HG03571 (cell line): Measurements from ENCODE around the gene KAT2B.

ENCODE experiments used
- ATAC-seq: cut with Tn5 transposase; IDR thresholded peaks from one replicate; pipeline ENCODE4 v1.9.1; 2021; ENCODE audit not compliant: unreplicated experiment

Gene KAT2B

DNA sequence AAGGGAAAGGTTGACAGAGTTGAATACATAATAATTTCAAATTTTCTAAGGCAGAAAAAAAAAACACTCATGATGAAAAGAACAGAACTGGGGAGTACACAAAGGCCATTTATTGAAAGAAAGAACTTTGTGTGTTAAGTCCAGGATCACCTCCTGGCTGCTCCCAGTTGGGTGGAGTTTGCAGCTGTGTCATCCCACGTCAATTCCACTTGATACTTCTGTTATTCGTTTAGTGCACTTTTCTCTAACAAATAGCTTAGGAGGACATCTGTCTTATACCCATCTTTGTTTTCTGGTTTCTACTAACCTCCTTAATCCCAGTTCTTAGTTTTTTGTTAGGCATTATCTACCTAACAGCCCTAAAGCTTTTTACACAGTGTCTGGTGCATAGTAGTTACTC is 101.1 kb downstream of the KAT2B start:
- no peak for ATAC-seq

DNA sequence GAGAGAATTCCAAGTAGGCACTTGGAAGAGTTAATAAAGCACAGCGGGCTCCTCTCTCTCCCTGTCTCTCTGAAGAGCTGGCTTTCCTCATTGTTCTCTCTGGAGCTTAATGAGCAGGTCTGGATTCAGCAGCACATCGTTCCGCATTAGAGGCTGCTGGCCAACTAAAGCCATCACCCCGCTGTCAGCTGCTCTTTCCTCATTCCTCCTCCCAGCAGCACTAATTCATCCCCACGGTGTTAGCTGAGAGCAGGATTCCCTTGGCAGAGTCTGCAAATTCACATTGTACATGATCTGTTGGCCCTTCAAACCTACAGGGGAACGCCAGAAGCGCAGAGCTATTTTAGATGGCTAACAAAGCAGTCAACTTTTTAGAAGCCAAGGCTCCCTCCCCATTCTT is 101.6 kb downstream of the KAT2B start:
- ATAC-seq, result no peak

DNA sequence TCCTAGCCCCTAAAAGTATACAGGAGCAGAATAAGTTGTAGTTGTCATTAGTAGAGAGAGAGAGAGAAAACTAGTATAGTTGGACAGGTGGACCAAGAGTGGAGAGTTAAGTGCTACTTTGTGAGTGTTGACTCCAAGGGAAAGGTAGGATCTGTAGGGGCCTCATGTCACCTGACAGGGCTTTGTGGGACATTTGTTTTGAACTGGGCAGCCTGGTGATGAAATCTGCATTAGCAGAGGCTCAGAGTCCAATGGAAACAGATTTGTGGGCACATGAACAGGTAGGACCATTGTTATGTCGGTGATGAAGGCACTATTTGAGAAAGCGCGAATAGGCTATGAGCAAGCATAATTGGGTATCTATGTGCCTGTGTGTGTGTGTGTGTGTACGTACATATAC is 102.3 kb downstream of the KAT2B start:
- ATAC-seq, result no peak

DNA sequence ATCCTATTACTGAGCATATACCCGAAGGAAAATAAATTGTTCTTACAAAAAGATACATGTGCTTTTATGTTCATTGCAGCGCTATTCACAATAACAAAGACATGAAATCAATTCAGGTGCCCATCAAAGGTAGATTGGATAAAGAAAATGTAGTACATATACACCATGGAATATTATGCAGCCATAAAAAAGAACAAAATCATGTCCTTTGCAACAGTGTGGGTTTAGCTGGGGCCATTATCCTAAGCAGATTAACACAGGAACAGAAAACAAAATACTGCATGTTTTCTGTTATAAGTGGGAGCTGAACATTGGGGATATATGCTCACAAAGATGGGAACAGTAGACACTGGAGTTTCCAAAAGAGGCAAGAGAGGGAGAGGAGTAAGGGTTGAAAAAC is 103.3 kb downstream of the KAT2B start:
- ATAC-seq, result no peak

DNA sequence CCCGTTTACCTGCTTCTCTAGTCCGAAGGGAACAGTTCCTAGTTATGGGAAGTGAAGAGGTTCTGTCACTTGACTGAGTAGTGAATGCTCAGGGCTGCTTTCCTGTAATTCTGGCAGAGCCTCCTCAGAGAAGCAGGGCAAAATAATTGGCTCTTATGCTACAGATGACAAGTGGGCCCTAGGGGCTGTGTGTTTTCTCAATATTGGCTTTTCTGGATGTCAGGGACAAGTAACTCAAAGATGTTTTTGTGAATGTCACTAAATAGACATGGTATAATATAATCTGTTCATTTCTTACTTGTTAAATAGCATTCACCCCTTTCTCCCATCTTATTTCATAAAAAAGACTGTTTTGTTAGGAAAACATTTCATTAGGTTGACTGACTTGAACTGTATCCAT is 105.6 kb downstream of the KAT2B start:
- ATAC-seq, result no peak

DNA sequence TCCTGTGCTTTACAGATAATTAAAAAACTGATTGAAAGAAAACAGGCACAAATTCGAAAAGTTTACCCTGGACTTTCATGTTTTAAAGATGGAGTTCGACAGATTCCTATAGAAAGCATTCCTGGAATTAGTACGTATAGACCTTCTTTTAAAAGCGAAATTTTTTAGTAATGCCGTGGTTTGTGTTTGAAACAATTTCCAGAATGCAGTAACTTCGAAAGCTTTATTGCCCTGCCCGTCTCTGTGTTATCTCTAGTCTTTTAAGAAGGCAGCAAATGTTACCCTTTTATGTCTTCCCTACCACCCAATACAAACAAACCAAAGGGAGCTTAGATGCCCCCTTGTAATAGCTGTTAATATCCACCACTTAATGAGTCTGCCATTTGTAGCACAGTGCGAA is 106.1 kb downstream of the KAT2B start:
- ATAC-seq, result no peak

DNA sequence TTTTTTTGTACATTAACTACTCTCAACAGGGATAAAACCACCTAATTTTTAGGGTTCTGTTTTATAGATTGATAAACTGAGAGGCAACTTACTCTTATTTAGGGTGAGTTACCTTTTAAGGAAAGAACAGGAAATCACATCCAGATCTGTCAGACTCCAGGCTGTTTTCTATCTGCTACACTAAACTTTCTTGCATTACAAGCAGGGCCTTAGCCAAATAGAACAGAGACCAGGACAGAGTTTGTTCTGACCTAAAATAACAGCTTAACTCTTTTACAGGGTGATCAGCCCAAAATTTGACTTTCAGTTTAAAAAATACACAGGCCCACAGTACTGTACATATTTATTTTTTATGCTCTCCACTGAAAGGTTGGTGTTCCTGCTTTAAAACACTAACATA is 107.1 kb downstream of the KAT2B start:
- ATAC-seq, result no peak

DNA sequence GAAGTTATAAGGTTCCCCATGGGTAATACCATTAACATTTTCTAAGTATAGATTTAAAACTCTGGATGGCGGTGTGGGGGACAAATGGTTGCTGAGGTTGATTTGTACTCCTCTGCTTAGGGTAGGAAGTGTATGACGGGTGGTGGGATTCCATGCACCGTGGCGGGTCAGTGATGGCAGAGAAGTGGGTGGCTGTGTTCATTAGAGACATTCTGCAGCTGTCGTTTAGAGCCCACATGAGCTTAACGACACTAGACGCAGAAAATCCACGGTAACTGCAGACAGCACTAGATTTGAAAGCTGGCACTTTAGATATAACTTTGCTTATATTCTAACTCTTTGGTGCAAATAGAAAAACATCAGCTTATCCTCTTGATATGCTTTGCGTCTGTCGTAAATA is 108.2 kb downstream of the KAT2B start:
- no peak for ATAC-seq

DNA sequence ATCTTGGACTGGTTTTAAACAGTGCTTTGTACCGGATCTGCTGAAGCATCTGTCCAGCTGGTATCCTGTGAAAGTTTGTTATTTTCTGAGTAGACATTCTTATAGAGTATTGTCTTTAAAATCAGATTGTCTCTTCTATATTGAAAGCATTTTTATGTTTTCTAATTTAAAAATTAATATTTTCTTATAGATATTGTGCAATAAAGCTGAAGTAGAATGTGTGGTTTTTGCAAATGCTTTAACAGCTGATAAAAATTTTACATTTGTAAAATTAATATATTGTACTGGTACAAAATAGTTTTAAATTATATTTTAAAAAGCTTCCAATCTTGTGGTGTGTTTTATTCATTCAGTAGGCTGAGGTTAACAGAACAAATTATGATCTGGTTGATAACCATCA is 113.8 kb downstream of the KAT2B start:
- no peak for ATAC-seq

DNA sequence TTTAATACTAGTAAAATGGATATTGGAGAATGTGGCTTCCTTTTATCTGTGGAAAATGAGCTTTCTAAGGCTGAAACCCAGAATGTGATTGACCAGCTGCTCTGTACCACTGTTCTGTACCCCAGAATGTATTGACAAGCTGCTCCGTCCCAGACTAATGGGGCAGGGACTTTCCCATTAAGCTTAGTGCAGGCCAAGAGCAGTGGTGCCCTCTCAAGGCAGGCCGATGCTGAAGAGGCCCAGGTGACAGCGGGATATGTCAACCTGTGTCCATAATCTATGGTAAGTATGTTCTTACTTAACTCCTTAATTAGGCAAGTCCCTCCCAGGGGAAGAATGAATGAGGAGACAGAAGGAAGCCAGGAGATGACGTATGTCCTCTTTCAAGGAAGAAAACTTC is 114.7 kb downstream of the KAT2B start:
- ATAC-seq, result no peak

DNA sequence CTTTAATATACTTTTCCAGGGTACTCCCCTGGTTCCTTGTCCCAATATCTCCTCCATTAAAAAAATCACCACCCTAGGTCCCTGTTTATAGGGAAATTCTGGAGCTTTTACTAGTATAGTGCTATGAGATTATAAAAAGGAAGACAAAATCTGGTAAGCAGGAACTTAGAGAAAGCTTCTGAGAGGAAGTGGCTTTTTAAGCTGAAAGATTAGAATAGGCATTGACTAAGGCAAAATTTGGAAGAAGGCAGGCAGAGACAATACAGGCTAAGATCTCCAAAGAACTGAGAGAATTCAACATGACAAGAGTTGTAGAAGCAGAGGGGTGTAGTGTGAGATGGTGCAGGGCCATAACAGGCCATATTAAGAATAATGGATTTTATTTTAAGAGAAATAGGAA is 120.0 kb downstream of the KAT2B start:
- ATAC-seq, result no peak

DNA sequence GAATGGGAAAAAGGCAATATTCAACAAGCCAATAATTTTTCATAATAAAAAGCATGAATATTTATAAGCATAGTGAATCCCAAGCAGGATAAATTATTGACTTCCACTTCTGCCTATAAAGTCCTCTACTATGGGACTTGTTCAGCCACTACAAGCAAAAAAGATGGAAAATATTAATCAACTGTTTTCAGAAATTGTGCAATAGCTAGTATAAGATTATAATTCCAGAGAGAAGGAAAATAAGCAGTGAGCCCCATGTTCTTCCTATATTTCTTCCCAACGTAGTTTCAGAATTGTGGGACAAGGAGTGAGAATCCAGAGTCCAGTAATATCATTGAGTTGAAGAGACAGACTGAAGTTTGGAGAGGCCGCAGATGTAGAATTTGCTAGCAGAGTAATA is 121.5 kb downstream of the KAT2B start:
- ATAC-seq, result no peak

DNA sequence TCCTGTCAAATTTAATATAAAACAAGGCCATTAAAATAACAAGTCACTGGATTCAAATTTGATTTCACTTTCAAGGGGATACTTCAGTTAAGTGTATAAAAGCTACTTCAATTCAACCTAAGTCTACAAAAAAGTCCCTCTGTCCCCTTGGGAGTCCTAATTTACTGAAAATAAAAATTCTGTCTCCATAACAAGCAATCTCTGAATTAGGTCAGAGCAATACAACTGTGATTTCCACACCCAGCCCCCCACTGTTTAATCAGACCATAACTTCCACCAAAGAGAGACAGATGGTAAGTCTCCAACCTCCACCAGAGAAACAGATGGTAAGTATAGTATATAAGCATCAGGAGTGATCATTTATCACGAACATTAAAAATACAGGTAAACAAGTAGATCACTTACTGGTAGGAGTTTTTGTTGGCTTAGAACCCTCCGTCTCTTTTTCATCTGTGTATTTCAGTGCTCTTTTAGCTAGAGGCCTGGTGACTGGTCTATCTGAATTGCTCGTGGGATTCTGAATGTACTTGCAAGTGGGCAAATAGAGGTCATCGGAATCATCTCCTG is 133.7 kb downstream of the KAT2B start:
- ATAC-seq, result no peak

DNA sequence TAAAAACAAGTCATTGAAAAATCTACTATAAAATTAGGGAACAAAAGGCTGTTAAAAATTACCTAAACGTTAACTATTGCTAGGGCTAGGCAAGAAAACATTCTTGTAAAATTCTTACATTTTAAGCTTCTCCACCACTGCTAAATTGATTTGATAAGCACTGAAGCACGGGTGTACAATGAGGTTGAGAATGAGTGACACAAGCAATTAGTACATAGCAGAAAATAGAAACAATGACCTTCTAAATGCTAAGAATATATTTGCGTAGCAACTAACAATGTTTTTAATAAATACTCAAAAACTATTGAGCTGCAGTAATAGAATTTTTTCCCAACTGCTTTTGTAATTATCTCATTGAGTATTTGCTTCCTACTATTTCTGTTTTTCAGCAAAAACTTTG is 141.0 kb downstream of the KAT2B start:
- no peak for ATAC-seq

DNA sequence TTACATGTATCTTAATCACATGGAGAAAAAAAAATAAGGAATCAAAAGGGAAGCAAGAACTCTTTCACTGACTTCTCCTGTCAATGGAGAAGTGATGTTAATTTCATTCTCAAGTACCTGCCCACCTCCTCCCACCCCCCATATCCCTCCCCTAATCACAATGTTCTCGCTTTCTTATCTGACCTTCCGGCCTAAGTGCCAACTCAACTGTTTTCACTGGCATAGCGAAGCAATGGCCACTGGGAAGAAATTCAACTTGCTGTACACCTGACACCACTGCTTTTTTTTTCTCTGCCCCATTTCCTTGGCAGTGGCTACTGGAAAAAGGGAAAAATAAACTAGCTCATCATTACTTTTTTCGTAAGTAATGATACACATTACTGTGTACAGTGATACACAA is 142.0 kb downstream of the KAT2B start:
- no peak for ATAC-seq

DNA sequence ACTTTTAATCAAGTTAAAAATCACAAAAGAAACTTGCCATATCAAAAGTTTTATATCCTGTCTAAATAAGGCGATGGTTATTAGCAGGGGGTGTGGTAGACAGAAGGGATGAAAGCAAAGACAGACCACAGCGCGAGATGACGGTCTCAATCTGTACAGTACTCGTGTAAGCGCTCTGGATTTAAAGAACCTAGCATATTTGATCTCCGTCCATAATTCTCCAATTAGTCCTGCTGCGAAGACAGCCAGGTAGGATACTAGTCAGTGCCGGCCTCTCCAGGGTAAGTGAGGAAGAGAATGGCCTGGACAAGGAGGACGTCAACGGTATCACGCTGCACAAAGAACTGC is 145.1 kb downstream of the KAT2B start:
- ATAC-seq, result no peak

DNA sequence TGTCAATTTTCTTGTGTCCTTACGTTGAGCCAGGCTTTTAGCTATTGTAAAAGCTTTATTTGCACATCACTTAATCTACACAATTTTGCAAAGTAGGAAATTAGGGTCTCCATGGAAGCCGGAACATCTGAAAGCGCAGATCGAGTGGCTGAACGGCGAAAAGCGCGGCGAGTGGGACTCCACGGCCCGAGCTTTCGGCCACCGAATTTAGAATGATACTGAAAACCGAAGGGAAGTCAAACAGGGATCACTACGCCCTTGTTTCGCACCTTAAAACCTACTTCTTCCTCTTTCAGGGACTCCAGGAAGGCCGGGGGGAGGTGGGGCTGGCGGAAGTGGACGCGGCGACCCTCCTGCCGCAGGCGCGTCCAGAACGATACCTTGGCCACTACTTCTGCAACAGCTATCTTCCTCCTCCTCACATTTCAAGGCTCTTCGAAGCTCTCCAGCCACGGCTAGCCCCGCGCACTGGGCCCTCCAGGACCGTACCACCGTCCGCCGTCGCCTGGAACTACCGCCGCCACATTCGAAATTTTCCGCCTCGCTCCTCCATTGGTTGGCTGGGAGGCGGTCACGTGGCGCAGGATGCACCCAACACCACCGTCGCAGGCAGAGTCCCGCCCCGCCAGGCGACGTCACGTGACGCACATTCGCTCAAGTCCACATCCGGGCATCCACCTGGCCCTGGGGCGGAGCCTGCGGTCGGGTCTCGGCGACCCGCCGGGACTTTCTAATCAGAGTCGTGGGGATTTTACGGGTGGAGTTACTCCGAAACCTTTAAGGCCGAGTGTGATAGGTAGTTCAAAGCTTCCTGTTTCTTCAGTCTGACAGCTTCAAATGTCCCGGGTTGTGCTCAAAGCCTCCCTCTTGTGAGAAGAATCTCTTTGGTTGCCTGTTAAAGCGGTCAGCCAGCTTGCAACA is 145.7 kb downstream of the KAT2B start, which contains the start of gene SGO1:
Gene SGO1, minus strand, starts transcription at position 528 of the 921 bp plus-strand sequence. CDS start 2,179 bp downstream, outside the sequence.
- peak; percentile 94 for ATAC-seq

DNA sequence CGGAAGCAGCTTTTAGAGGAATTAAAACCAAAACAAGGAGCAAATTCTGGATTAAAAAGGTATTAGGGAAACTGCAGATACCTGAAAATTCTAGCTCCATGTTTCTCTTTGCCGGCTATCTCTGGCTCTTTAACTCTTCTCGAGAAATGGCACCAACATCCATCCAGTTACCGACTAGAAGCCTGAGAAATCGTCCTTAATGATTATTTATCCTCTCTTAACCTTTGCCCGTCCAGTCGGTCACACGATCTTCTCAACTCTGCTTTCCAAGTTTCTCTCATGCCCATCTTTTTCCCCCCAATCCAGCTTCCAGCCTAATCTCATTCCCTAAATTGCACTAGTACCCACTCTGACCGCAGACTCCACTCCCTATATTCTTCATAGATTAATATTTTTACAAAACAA is 146.4 kb downstream of the KAT2B start:
- ATAC-seq, result peak; percentile 2

DNA sequence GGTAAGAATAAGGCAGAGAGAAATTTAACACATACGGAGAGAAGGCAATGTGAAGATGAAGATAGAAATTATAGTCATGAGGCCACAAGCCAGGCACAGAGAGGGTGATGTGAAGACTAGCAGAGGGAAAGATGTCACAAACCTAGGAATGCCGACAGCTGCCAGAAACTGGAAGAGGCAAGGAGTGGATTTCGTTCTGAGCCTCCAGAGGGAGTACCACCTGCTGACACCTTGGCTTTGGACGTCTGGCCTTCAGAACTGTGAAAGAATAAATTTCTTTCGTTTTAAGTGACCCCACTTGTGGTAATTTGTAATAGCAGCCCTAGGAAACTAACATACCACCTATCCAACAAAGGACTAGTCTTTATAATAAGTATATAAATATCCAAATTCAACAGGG is 150.7 kb downstream of the KAT2B start:
- ATAC-seq, result no peak

DNA sequence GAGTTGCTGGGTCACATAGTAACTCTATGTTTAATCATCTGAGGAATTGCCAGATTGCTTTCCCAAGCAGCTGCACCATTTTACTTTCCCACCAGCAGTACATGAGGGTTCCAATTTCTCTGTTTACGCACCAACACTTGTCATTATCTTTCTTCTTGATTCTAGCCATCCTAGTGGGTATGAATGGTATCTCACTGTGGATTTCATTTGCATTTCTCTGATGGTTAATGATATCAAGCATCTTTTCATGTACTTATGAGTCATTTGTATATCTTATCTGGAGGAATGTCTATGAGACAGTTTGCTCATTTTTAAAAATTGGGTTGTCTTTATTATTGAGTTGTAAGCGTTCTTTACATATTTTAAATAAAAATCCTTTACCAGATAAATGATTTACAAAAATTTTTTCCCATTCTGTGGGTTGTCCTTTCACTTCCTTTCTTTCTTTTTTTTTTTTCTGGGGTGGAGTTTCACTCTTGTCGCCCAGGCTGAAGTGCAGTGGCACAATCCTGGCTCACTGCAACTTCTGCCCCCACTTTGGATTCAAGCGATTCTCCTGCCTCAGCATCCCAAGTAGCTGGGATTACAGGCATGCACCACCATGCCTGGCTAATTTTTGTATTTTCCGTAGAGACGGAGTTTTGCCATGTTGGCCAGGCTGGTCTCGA is 154.7 kb downstream of the KAT2B start:
- no peak for ATAC-seq

DNA sequence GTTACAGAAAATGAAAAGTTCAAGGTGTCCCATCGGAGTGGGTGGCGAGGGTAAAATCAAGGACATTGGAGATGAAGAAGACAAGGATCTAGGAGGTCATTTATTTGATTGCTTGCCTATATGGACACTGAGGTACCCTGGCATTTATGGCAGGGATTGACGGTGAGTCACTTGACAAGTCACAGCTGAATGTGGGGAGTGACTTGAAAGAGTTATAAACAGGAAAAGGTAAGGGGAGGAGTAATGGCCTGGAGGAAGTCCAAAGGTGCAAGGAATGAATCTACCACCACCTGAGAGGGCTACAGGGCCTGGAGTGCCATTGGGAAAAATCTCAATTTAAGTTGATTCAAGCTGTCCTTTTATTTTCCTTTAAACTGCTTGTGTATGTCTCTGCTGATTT is 157.5 kb downstream of the KAT2B start:
- no peak for ATAC-seq

DNA sequence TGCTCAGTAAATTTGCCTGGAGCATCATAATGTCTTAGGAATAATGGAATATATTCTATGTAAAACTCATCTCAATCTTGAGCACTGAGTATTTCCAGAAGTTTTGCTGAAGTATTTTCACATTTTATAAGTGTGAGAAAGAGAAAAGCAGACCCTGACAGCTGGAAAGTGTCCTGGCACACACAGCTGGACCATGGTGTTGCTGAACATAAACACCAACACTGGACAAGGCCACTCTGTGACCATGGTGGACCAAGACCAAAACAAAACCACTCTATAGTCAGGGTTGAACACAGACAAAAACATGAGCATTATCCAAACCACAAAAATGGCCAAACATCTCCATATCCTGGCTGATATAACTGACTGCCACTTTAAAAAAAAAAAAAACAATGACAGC is 160.9 kb downstream of the KAT2B start:
- ATAC-seq, result no peak
